WTC11 (cell line): ENCODE measurements around the gene FMNL2.

Source experiments
- CREB1 ChIP-seq: sonication (generic); formaldehyde crosslinking; IDR thresholded peaks from 2 replicates; pipeline ENCODE4 v1.8.0; 2023; ENCODE audit warnings: mild to moderate bottlenecking, missing genetic modification reagents
- CREM ChIP-seq: sonication (generic); formaldehyde crosslinking; IDR thresholded peaks from 2 replicates; pipeline ENCODE4 v1.8.1; 2022; ENCODE audit warnings: mild to moderate bottlenecking, missing genetic modification reagents, moderate library complexity
- CTCF ChIP-seq: fragments of 200-600 bp; IDR thresholded peaks from 2 replicates; pipeline ENCODE4 v1.8.0; 2022; ENCODE audit warnings: antibody characterized with exemption
- IRF2 ChIP-seq: sonication (generic); formaldehyde crosslinking; IDR thresholded peaks from 2 replicates; pipeline ENCODE4 v1.8.0; 2022; ENCODE audit warnings: low read depth, missing genetic modification reagents, borderline replicate concordance
- JUN ChIP-seq: sonication (generic); formaldehyde crosslinking; IDR thresholded peaks from 2 replicates; pipeline ENCODE4 v1.8.0; 2023; ENCODE audit warnings: mild to moderate bottlenecking, missing genetic modification reagents
- NFE2L1 ChIP-seq: sonication (generic); formaldehyde crosslinking; IDR thresholded peaks from 2 replicates; pipeline ENCODE4 v1.8.1; 2023; ENCODE audit warnings: missing genetic modification reagents
- NR3C1 ChIP-seq: sonication (generic); formaldehyde crosslinking; conservative IDR thresholded peaks from 2 replicates; pipeline ENCODE4 v1.8.1; 2023; ENCODE audit warnings: low read depth, mild to moderate bottlenecking, missing genetic modification reagents
- SP1 ChIP-seq: sonication (generic); formaldehyde crosslinking; conservative IDR thresholded peaks from 2 replicates; pipeline ENCODE4 v1.8.1; 2022; ENCODE audit warnings: missing genetic modification reagents
- ZNF423 ChIP-seq: fragments of 250-450 bp; sonication (Bioruptor Pico); IDR thresholded peaks from 2 replicates; pipeline ENCODE4 v2.1.2; 2022; ENCODE audit warnings: mild to moderate bottlenecking, moderate library complexity
- ZNF671 ChIP-seq: fragments of 250-450 bp; sonication (Bioruptor Pico); IDR thresholded peaks from 2 replicates; pipeline ENCODE4 v1.8.0; 2021; ENCODE audit warnings: mild to moderate bottlenecking

- no peak for TF ChIP-seq ZNF671 (CRISPR knock-in tag)
- no peak for TF ChIP-seq CTCF
- TF ChIP-seq CREB1 (CRISPR knock-in tag): no peak
- TF ChIP-seq SP1 (CRISPR knock-in tag): no peak
- TF ChIP-seq NR3C1: no peak
- no peak for TF ChIP-seq ZNF423 (CRISPR knock-in tag)
- no peak for TF ChIP-seq CREM (CRISPR knock-in tag)
- TF ChIP-seq JUN (CRISPR knock-in tag): no peak
- no peak for TF ChIP-seq IRF2 (CRISPR knock-in tag)
- TF ChIP-seq NFE2L1 (CRISPR knock-in tag): no peak
Observed at GRCh38 chr2:152544638-152545037, 209.7 kb downstream of the FMNL2 start.
